CD14-positive monocyte (primary cell): ENCODE results near the gene EVL. TPM values are rescaled to one million over a fixed set of nuclear protein-coding genes. Genes with fewer than 3 reads are reported as not detected.

ENCODE experiments used
- DNase-seq, 3 donors: peaks; one replicate each; pipeline ENCODE4 v3.0.0-alpha.2; 2011 to 2022
- H2AFZ ChIP-seq: 2 replicates; pipeline ENCODE4 v1.6.0; 2012; ENCODE audit warnings: mild to moderate bottlenecking, low read depth, low read length, inconsistent platforms; ENCODE audit not compliant: insufficient read depth, poor library complexity, severe bottlenecking
- H3K27ac ChIP-seq, 2 donors: 1 replicate in 1 of 2; 2 replicates in 1 of 2; pipeline ENCODE4 v1.5.1; 2012 to 2013; ENCODE audit warnings: low read length in 2 of 2, control low read depth in 1 of 2, inconsistent platforms in 1 of 2, low read depth in 1 of 2, mild to moderate bottlenecking in 1 of 2
- H3K27me3 ChIP-seq, 2 donors: one replicate each; pipeline versions ENCODE4 v1.6.0 to v1.6.1; 2011 to 2013; ENCODE audit warnings: low read length in 2 of 2; ENCODE audit not compliant: control insufficient read depth in 2 of 2, insufficient read depth in 2 of 2
- H3K36me3 ChIP-seq, 2 donors: replicated peaks in 1 of 2; 1 replicate in 1 of 2; 2 replicates in 1 of 2; pipeline versions ENCODE4 v1.5.1 to v1.6.1; 2012 to 2013; ENCODE audit warnings: low read length in 2 of 2, control low read depth in 1 of 2, inconsistent platforms in 1 of 2, mild to moderate bottlenecking in 1 of 2; ENCODE audit not compliant: insufficient read depth in 2 of 2, control insufficient read depth in 1 of 2
- H3K4me1 ChIP-seq, 2 donors: 1 replicate in 1 of 2; 2 replicates in 1 of 2; pipeline versions ENCODE4 v1.5.1 to v1.6.1; 2012 to 2013; ENCODE audit warnings: low read length in 2 of 2, control low read depth in 1 of 2, inconsistent platforms in 1 of 2, mild to moderate bottlenecking in 1 of 2, moderate library complexity in 1 of 2; ENCODE audit not compliant: insufficient read depth in 2 of 2, control insufficient read depth in 1 of 2
- H3K4me2 ChIP-seq: replicated peaks from 2 replicates; pipeline ENCODE3; 2012; ENCODE audit warnings: low read length, moderate library complexity, mild to moderate bottlenecking; ENCODE audit not compliant: poor library complexity, severe bottlenecking; ENCODE audit errors: extremely low read depth
- H3K4me3 ChIP-seq, 3 experiments: fragments of 200-600 bp in 1 of 3; sonication (generic) in 1 of 3; replicated peaks in 1 of 3; 1 replicate in 2 of 3; 2 replicates in 1 of 3; pipeline ENCODE4 v1.5.1; 2011 to 2013; ENCODE audit warnings: low read length in 3 of 3, mild to moderate bottlenecking in 3 of 3, control low read depth in 2 of 3, low read depth in 2 of 3, inconsistent platforms in 1 of 3, moderate library complexity in 1 of 3
- H3K79me2 ChIP-seq: 2 replicates; pipeline ENCODE4 v1.6.0; 2012; ENCODE audit warnings: mild to moderate bottlenecking, control low read depth, inconsistent platforms, low read length, moderate library complexity; ENCODE audit not compliant: insufficient read depth
- H3K9ac ChIP-seq: 2 replicates; pipeline ENCODE4 v1.6.0; 2017; ENCODE audit warnings: low read length, mild to moderate bottlenecking; ENCODE audit not compliant: insufficient read depth, poor library complexity, severe bottlenecking
- H3K9me3 ChIP-seq, 2 donors: replicated peaks in 1 of 2; 1 replicate in 1 of 2; 2 replicates in 1 of 2; pipeline versions ENCODE4 v1.5.1 to v1.6.1; 2012 to 2013; ENCODE audit warnings: low read length in 2 of 2, control low read depth in 1 of 2; ENCODE audit not compliant: control insufficient read depth in 1 of 2, insufficient read depth in 1 of 2
- H4K20me1 ChIP-seq: 2 replicates; pipeline ENCODE4 v1.6.0; 2012; ENCODE audit warnings: mild to moderate bottlenecking, low read length, control low read depth, moderate library complexity; ENCODE audit not compliant: insufficient read depth
- H3K27ac Mint-ChIP-seq, 7 donors: one replicate each; pipeline ENCODE4 v1.8.0; 2020; ENCODE audit warnings: mild to moderate bottlenecking in 7 of 7, mixed read lengths in 7 of 7, moderate library complexity in 6 of 7, inconsistent platforms in 2 of 7
- H3K27me3 Mint-ChIP-seq, 3 donors: one replicate each; pipeline ENCODE4 v1.8.0; 2021 to 2022; ENCODE audit warnings: low read depth in 3 of 3, mild to moderate bottlenecking in 3 of 3, mixed read lengths in 3 of 3, moderate library complexity in 3 of 3, inconsistent platforms in 1 of 3
- H3K36me3 Mint-ChIP-seq, 2 donors: one replicate each; pipeline ENCODE4 v1.8.0; 2020; ENCODE audit warnings: mixed read lengths in 2 of 2, inconsistent platforms in 1 of 2, mild to moderate bottlenecking in 1 of 2
- H3K4me1 Mint-ChIP-seq: one replicate; pipeline ENCODE4 v1.8.0; 2020; ENCODE audit warnings: mild to moderate bottlenecking, mixed read lengths
- H3K4me3 Mint-ChIP-seq, 2 donors: one replicate each; pipeline ENCODE4 v1.8.0; 2020; ENCODE audit warnings: mild to moderate bottlenecking in 2 of 2, mixed read lengths in 2 of 2, moderate library complexity in 1 of 2
- H3K9me3 Mint-ChIP-seq, 7 donors: one replicate each; pipeline ENCODE4 v1.8.0; 2020 to 2022; ENCODE audit warnings: mixed read lengths in 7 of 7, mild to moderate bottlenecking in 6 of 7, moderate library complexity in 6 of 7, inconsistent platforms in 2 of 7
- WGBS: methylation state at CpG from one replicate; pipeline ENCODE4 v1.1.5; 2013; ENCODE audit warnings: missing lambda C conversion rate; ENCODE audit not compliant: insufficient coverage; 5-methylcytosine and 5-hydroxymethylcytosine counted together
- intact Hi-C, 2 donors: fragments of 100-400 bp; cut with micrococcal nuclease; formaldehyde crosslinking; loops; one replicate each; pipeline versions ENCODE4 v1.15.0 to v1.15.1; 2023
- polyA plus RNA-seq, 3 donors: library from polyadenylated mRNA; depleted of rRNA in 1 of 3; unstranded in 2 of 3; stranded (reverse) in 1 of 3; fragments of 300-500 nt in 2 of 3; fragments of >200 nt in 1 of 3; fragmentation: Illumina TruSeq in 2 of 3; gene quantifications; 1 replicate in 2 of 3; 2 replicates in 1 of 3; pipeline ENCODE4 v1.2.3, GENCODE V29; 2012 to 2021
- TF ChIP-seq, protein P1 (sequence below): fragments of 200-600 bp; IDR thresholded peaks from one replicate; pipeline ENCODE4 v1.8.0; 2022; ENCODE audit warnings: antibody characterized with exemption, mild to moderate bottlenecking

EVL gene
- polyA plus RNA-seq, 3 donors, result 3.2 to 131 (median 6.7) TPM

DNA sequence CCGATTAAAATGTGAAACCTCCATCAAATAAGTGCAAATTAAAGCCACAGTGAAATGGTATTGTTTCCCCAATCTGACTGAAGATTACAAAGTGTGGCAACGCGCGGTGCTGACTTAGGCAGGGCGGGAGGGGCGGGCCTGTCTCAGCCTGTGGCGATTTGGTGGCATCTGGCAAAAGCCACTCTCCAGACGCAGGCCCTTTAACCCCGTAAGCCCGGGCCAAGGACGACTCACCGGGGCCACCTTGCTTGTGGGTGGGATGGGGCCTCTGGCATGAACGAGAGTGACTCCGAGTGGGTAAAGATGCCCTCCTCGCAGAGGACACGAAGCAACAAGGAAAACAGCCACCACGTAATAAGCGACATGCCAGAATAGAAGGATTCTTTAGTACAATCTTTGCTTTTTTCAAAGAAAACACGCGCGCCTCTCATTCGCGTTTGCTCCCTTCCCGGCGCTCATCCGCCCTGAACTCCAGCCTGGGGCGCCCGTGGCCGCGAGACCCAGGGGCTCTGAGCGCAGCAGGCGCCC, 93.4 kb downstream of the EVL start:
- TF ChIP-seq, protein P1, sequence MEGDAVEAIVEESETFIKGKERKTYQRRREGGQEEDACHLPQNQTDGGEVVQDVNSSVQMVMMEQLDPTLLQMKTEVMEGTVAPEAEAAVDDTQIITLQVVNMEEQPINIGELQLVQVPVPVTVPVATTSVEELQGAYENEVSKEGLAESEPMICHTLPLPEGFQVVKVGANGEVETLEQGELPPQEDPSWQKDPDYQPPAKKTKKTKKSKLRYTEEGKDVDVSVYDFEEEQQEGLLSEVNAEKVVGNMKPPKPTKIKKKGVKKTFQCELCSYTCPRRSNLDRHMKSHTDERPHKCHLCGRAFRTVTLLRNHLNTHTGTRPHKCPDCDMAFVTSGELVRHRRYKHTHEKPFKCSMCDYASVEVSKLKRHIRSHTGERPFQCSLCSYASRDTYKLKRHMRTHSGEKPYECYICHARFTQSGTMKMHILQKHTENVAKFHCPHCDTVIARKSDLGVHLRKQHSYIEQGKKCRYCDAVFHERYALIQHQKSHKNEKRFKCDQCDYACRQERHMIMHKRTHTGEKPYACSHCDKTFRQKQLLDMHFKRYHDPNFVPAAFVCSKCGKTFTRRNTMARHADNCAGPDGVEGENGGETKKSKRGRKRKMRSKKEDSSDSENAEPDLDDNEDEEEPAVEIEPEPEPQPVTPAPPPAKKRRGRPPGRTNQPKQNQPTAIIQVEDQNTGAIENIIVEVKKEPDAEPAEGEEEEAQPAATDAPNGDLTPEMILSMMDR, result no peak
- Histone ChIP-seq H3K79me2 (no peaks in the 10 kb centered on the region), H3K27ac (no peak overlapping the region), H3K27me3 (peaks cover 19 to 41% of the 10 kb centered on the region in 2 donors), H3K36me3 (no peaks in the 10 kb centered on the region), H3K9me3 (peaks cover 19 to 23% of the 10 kb centered on the region in 2 donors), H3K4me3 (no peak overlapping the region), H3K4me2 (no peak overlapping the region), H4K20me1 (no peaks in the 10 kb centered on the region), H3K9ac (no peak overlapping the region), H2AFZ (no peak overlapping the region), H3K4me1 (peaks cover 5 to 11% of the 10 kb centered on the region in 2 donors)
- intact Hi-C loops, result no loop called here
- DNase-seq, result no peak
- 26% methylated on average over 29 of the region's 32 CpGs for WGBS
- Mint-ChIP-seq H3K9me3 (peaks cover 8 to 28% (median 22%) of the 10 kb centered on the region in 7 donors), H3K27me3 (peaks cover 42 to 55% (median 44%) of the 10 kb centered on the region in 3 donors), H3K27ac (no peak overlapping the region), H3K36me3 (peaks cover 0 to 3% of the 10 kb centered on the region in 2 donors), H3K4me1 (peaks cover 6% of the 10 kb centered on the region), H3K4me3 (peak overlapping the region in 1 of 2 donors; percentile 75)

DNA sequence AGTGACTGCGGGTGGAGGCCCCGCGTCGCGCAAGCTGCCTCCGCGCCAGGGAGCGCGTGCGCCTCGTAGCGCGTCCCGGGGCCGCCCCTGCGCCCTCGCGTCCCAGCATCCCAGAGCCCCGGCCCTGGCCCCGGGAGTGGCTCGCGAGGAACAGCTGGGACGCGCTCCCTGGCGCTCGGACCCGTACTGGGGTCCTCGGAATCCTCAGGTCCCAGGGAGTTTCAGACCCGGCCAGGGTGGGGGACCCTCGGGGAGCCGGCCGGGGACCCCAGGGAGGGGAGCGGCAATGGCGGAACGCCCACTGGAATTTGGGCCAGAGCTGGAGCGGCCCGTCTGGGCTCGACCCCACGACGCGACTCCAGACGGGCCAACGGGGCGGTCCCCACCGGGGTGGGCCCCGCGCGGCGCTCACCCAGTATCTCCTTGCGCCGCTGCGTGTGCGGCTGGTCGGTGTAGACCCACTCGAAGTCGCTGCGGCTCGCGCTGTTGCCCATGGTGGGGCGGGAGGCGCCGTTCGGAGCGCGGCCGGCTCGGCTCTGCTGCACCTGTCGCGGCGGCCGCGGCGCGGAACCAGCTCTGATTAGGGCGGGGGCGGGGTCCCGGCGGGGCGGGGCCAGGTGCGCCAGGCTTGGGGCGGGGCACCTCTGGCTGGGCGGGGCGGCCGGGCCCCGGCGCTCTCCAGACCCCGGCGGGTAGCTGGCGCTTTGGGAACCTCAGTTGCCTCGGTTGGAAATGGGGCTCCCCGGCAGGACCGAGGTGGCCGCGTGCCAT, 94.1 kb downstream of the EVL start, which contains the start of gene DEGS2:
Gene DEGS2 (minus strand): TSS at position 552 of the 771 bp plus-strand sequence. CDS start 58 bp downstream, at position 494.
- H3K9ac ChIP-seq, result no peak within 1 kb of the TSS
- no peak within 1 kb of the TSS for H2AFZ ChIP-seq
- Mint-ChIP-seq H3K4me1 (peaks cover 6% of the 10 kb centered on the region), H3K9me3 (peaks cover 8 to 24% (median 16%) of the 10 kb centered on the region in 7 donors), H3K4me3 (peak within 1 kb of the TSS; percentile 27 to 75), H3K27ac (no peak within 1 kb of the TSS), H3K27me3 (peaks cover 42 to 54% (median 44%) of the 10 kb centered on the region in 3 donors), H3K36me3 (peaks cover 0 to 3% of the 10 kb centered on the region in 2 donors)
- H4K20me1 ChIP-seq, result no peaks in the 10 kb centered on the region
- no peak for DNase-seq
- H3K4me3 ChIP-seq, result peak within 1 kb of the TSS in 1 of 3 experiments; percentile 20
- under 1% methylated on average over 94 of the region's 94 CpGs for WGBS
- H3K36me3 ChIP-seq, result no peaks in the 10 kb centered on the region
- peaks cover 19 to 41% of the 10 kb centered on the region in 2 donors for H3K27me3 ChIP-seq
- TF ChIP-seq, protein P1, result no peak
- intact Hi-C loops, result no loop called here
- peak within 1 kb of the TSS; percentile 48 for H3K4me2 ChIP-seq
- peaks cover 5 to 11% of the 10 kb centered on the region in 2 donors for H3K4me1 ChIP-seq
- H3K79me2 ChIP-seq, result no peaks in the 10 kb centered on the region
- H3K27ac ChIP-seq, result no peak within 1 kb of the TSS
- peaks cover 17 to 18% of the 10 kb centered on the region in 2 donors for H3K9me3 ChIP-seq
